Midbrain (tissue), 1 donor: ENCODE data around the gene DNAAF1.
"Not testable (repeated sequence)": the region's sequence is repeated elsewhere in the genome, so short reads cannot be mapped to it uniquely, and the experiment has no call there.

ENCODE experiments used
- DNase-seq: peaks from one replicate; lab custom pipeline; 2025; lab: John Stamatoyannopoulos, UW

Gene DNAAF1

DNA sequence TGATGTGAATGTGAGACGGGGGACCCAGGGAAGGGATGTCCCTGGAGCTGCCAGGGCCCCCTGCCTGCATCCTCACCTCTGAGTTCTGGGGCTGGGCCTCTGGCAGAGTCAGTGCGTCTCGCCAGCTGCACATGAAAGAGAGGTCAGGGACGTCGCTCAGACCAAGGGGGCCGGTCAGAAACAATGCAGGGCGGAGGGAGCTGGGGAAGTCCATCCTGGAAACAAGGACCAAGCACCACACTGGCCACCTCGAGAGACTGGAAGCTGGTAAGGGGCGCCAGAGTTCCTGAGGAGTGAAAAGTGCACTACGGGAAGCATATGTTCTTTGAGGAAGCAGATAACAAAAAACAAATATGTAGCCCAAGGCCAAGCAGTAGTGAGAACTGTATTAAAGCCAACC, 39.7 kb downstream of the DNAAF1 start:
- no peak for DNase-seq

- DNase-seq, result peak; percentile 94
Observed at GRCh38 chr16:84186685-84187437, 41.8 kb downstream of the DNAAF1 start, which contains the start of gene TAF1C. TSS of gene TAF1C (minus strand) at chr16:84187057. CDS start at chr16:84184988, 2,069 bp downstream.

GRCh38 chr16:84190731-84191388, 45.8 kb downstream of the DNAAF1 start, which contains the start of gene ADAD2:
TSS of gene ADAD2 (plus strand) at chr16:84191157. CDS start at chr16:84191231, 74 bp downstream.
- DNase-seq, result no peak

- no peak for DNase-seq
Observed at GRCh38 chr16:84191466-84191865, 46.4 kb downstream of the DNAAF1 start.

- DNase-seq, result no peak
Observed at GRCh38 chr16:84193480-84193879, 48.4 kb downstream of the DNAAF1 start.

- DNase-seq, result no peak
Observed at GRCh38 chr16:84194018-84194417, 48.9 kb downstream of the DNAAF1 start.

DNA sequence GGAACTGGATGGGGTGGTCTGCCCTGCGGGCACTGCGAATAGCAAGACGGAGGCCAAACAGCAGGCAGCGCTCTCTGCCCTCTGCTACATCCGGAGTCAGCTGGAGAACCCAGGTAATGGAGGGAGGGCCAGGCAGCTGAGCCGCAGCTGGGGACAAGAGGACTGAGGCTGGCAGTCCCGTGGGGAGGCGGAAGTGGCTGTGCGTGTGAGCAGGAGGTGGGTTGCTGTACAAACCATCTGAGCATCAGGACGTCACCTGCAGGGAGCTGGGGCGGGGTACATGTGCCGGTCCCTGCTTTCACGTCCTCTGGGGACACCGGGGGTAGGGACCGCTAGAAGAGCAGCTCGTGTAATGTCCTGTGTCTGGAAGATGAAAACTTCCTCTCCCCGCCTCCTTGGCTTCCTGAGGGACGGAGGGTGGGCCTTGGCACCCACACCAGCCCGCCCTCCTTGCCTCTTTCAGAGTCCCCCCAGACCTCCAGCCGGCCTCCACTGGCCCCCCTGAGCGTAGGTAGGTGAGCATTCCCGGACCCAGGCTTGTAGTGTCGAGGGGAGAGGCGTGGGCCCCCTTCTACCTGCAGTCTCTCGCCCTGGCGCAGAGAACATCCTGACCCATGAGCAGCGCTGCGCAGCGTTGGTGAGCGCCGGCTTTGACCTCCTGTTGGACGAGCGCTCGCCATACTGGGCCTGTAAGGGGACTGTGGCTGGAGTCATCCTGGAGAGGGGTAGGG, 49.5 kb downstream of the DNAAF1 start:
- no peak for DNase-seq

- DNase-seq, result no peak
Observed at GRCh38 chr16:84195201-84196093, 50.3 kb downstream of the DNAAF1 start.

GRCh38 chr16:84196101-84196500, 51.0 kb downstream of the DNAAF1 start:
- DNase-seq, result no peak

DNA sequence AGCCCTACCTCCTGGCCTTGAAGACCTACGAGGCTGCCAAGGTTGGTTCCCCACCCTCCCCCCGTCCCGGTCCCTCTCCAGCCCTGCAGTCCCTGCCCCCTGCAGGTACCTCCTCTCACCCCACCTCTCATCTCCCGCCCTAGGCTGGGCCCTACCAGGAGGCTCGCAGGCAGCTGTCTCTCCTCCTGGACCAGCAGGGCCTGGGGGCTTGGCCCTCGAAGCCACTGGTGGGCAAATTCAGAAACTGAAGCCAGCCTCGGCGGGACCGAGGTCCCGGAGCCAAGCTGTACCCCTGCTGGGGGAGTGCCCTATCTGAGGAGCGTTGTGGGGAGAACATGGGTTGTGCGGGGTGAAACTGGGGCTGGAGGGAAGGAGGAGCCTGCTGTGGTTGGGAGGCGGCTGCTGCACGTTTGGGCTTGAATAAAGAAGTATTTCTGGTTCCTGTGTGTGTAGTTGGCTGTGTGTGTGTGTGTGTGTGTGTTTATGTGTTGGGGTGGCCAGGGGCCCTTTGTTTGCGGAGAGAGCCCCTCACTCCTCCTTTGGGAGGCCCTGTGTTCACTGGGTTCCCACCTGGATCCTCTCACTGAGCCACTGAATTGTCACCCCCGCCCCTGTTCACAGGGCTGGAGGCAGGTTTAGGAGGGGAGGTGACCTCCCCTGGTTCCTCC, 51.8 kb downstream of the DNAAF1 start:
- no peak for DNase-seq

GRCh38 chr16:84197466-84198128, 52.5 kb downstream of the DNAAF1 start:
- no peak for DNase-seq

GRCh38 chr16:84198401-84198800, 53.3 kb downstream of the DNAAF1 start:
- DNase-seq, result no peak

DNA sequence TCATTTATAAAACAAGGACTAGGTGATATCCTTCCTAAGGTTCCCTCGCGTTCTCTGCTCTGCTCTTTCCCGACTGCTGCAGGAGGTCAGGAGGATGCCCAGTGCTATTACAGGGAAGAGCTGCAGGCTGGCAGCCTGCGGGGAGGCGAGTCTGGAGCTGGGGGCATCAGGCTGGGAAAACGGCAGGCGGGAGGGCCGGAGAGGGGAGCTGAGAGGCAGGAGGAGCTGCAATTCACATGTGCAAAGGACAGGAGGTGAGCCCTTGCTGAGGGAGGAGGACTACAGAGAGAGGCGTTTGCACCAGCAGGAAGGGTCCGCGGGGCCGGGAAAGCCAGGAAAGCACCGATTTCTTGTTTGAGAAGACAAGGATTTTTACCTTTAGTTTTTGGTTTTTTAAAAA, 54.0 kb downstream of the DNAAF1 start:
- DNase-seq, result no peak

GRCh38 chr16:84199861-84200260, 54.8 kb downstream of the DNAAF1 start:
- peak; percentile 31 for DNase-seq

DNA sequence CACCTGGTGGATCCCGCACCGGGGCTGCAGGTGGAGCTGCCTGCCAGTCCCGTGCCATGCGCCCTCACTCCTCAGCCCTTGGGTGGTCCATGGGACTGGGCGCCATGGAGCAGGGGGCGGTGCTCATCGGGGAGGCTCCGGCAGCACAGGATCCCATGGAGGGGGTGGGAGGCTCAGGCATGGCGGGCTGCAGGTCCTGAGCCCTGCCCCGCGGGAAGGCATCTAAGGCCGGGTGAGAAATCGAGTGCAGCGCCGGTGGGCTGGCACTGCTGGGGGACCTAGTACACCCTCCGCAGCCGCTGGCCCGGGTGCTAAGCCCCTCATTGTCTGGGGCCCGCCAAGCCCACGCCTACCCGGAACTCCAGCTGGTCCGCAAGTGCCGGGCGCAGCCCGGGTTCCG, 59.4 kb downstream of the DNAAF1 start:
- not testable (repeated sequence) for DNase-seq

GRCh38 chr16:84205123-84205522, 60.0 kb downstream of the DNAAF1 start:
- DNase-seq, result not testable (repeated sequence)

GRCh38 chr16:84205976-84206691, 61.0 kb downstream of the DNAAF1 start:
- no peak for DNase-seq

DNA sequence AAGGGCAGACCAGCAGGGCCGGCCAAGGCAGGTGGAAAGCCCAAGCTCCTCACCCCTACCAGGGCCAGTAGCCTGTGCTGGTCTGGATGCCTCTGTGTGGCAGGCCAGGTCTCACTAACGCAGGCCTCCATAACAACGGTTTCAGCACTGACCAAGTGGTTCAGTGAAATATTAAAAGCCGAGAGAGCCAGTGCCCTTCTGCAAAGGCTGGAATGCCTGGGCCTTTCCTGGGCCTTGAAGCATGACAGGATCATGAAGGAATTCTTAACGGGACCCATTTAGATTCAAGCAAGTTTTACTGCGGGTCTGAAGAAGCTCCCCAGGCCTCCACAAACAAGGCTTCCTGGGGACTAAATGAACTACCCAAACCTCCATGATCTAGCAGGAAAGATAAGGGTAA, 62.1 kb downstream of the DNAAF1 start:
- DNase-seq, result no peak

DNA sequence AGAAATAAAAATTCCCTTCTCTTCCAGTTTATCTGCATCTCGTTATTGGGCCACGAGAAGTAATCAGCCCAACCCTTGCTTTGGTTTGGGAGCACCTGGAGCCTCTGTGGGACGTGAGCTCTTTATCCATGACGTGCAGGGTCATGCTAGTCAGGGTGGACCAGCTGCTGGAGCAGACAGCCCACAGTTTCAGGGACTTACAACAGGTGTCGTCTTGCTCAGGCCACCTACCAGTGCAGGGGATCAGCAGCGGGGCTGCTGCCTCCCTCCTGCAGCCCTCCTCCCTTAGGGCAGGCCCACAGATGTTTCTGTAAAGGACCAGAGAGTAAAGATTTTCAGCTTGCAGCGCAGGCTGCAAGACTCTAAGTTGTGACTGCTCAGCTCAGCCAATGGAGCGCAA, 62.8 kb downstream of the DNAAF1 start:
- DNase-seq, result no peak

- no peak for DNase-seq
Observed at GRCh38 chr16:84209989-84210388, 64.9 kb downstream of the DNAAF1 start.
